ENCODE data around the gene AKAP17A.

DNA sequence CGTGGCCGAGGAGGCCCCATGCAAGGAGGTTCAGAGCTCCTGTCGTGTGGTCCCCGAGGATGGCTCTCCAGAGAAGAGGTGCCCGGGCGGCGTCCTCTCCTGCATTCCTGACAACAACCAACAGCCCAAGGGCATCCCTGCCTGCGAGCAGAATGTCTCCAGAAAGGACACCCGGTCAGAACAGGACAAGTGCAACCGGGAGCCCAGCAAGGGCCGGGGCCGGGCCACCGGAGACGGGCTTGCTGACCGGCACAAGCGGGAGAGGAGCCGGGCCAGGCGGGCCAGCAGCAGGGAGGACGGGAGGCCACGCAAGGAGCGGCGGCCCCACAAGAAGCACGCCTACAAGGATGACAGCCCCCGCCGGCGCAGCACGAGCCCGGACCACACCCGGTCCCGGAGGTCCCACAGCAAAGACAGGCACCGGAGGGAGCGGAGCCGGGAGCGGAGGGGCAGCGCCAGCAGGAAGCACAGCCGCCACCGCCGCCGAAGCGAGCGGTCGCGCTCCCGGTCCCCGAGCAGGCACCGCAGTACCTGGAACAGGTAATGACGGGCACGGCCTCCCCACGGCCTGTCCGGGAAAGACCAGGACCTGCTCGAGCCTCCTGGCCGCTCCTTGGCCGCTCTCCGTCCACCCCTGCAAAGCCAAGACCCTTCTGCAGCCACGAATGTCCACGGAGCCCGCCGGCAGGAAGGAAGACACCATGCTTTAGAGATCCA is 9.8 kb downstream of the AKAP17A start:
- TF ChIP-seq, protein P1, sequence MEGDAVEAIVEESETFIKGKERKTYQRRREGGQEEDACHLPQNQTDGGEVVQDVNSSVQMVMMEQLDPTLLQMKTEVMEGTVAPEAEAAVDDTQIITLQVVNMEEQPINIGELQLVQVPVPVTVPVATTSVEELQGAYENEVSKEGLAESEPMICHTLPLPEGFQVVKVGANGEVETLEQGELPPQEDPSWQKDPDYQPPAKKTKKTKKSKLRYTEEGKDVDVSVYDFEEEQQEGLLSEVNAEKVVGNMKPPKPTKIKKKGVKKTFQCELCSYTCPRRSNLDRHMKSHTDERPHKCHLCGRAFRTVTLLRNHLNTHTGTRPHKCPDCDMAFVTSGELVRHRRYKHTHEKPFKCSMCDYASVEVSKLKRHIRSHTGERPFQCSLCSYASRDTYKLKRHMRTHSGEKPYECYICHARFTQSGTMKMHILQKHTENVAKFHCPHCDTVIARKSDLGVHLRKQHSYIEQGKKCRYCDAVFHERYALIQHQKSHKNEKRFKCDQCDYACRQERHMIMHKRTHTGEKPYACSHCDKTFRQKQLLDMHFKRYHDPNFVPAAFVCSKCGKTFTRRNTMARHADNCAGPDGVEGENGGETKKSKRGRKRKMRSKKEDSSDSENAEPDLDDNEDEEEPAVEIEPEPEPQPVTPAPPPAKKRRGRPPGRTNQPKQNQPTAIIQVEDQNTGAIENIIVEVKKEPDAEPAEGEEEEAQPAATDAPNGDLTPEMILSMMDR (IDR thresholded peaks at IDR 0.05; ENCODE audit: low read length) = no peak
- TF ChIP-seq EZH2 (IDR thresholded peaks at IDR 0.05; ENCODE audit: borderline replicate concordance, low read length) = no peak
